GM18951 (cell line): Measurements from ENCODE around the gene EPN3.

ENCODE experiments used
- POLR2A ChIP-seq: IDR thresholded peaks from 4 replicates; pipeline ENCODE4 v1.6.1; 2011; ENCODE audit warnings: mild to moderate bottlenecking; ENCODE audit not compliant: insufficient read length, insufficient read depth; ENCODE audit errors: extremely low read depth
- in situ Hi-C: fragments of 300-500 bp; cut with MboI; formaldehyde crosslinking; loops from one replicate; pipeline ENCODE4 v1.12.0; 2022; ENCODE audit warnings: low sequenced_read_pairs, mixed read lengths, inconsistent platforms; ENCODE audit not compliant: unreplicated experiment

Gene EPN3

GRCh38 chr17:50577451-50577954 is 45.0 kb downstream of the EPN3 start:
- in situ Hi-C loops, result no loop called here
- TF ChIP-seq POLR2A, result no peak

DNA sequence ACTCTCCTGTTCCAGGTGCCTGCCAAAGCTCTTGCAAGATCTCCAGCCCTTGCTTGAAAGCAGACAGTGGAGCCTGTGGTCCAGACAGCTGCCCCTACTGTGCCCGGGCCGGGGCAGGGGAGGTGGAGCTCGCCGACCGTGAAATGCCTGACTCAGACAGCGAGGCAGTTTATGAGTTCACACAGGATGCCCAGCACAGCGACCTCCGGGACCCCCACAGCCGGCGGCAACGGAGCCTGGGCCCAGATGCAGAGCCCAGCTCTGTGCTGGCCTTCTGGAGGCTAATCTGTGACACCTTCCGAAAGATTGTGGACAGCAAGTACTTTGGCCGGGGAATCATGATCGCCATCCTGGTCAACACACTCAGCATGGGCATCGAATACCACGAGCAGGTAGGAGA is 45.6 kb downstream of the EPN3 start:
- no peak for TF ChIP-seq POLR2A

DNA sequence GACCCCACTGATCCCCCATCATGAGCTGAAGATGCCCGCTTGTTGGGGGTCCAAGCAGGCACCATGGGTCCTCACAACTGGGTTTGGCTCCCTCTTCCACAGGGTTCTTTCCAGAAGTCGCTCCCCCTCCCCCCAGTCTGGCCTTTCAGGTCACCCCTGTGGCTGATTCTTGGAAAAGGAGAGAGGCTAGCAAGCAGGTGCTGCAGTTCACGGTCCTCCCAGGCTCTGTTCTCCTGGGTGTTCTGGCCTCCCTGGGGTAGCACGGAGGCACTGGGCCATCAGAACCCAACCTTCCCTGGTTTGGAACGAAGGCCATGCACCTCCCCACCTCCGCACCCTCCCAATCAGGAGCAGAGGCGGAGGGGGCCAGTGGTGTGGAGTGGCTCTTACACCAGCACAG is 46.9 kb downstream of the EPN3 start:
- TF ChIP-seq POLR2A, result no peak
- in situ Hi-C loops, result no loop called here

More for the DNA sequence above, 45.6 kb downstream of the EPN3 start:
- in situ Hi-C loops, result no loop called here

GRCh38 chr17:50580646-50581045 is 48.1 kb downstream of the EPN3 start:
- in situ Hi-C loops, result no loop called here
- TF ChIP-seq POLR2A, result no peak

DNA sequence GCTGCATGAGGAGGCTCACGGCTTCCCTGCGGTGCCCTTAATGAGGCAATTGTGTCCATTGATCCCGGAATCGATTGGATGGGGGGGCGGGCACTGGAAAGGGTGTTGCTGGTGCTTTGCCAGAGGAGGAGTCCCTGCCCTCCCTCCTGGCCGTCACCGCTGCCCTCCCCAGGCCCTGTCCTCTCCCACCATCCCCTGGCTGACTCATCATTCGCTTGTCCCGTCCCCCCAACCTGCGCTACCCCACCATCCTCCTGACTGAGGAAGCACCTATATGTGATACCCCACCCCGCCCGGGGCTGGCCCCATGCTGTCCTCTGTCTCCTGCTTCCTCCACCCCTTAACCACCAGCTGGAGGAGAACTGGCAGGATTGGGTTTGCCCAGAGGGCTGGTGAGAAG is 48.8 kb downstream of the EPN3 start:
- TF ChIP-seq POLR2A, result no peak
- in situ Hi-C loops, result no loop called here

GRCh38 chr17:50582741-50583140 is 50.2 kb downstream of the EPN3 start:
- no peak for TF ChIP-seq POLR2A
- in situ Hi-C loops, result no loop called here

DNA sequence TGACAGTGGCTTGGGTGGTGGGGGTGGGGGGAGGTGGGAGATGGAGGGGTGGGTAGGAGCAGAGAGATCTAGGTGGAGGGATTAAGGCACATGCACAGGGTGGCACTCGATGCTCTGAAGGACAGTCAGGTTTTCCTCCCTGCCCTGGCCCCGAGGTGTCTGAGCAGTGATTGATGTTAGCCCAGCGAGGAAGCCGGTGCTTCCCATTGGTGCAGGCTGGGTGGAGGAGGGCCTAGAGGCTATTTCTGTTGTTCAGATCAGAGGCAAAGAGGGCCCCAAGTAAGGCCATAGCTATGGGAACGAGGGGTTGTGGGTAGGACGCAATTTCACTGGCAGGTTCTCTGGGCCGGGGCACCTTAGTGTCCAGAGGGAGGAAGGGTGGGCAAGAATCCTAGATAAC is 51.1 kb downstream of the EPN3 start:
- in situ Hi-C loops, result no loop called here
- TF ChIP-seq POLR2A, result no peak

- in situ Hi-C loops, result no loop called here
- no peak for TF ChIP-seq POLR2A
Observed at GRCh38 chr17:50584116-50584515, 51.6 kb downstream of the EPN3 start.

- in situ Hi-C loops, result no loop called here
- TF ChIP-seq POLR2A, result no peak
Observed at GRCh38 chr17:50584749-50585148, 52.2 kb downstream of the EPN3 start.

- no peak for TF ChIP-seq POLR2A
- in situ Hi-C loops, result no loop called here
Observed at GRCh38 chr17:50585346-50585745, 52.8 kb downstream of the EPN3 start.

DNA sequence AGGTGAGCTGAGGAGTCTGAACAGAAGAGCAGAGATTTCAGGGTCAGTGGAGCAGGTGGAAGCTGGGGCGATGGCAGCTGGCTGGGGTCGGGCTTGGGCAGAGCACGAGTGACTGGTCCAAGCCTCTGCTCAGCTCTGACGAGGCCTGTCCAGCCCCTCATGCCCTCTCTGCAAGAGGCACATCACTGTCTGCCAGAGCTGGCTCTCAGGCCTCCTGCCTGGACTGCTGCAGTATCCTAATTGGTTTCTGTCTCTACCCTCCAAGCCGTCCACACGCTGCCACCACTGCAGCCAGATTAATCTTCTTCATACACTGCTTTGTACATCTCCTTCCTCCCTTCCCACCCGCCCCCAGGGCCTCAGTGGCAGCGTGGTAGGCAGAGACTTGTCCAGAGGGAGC is 53.4 kb downstream of the EPN3 start:
- TF ChIP-seq POLR2A, result no peak
- in situ Hi-C loops, result no loop called here

- in situ Hi-C loops, result no loop called here
- no peak for TF ChIP-seq POLR2A
Observed at GRCh38 chr17:50586421-50587247, 54.1 kb downstream of the EPN3 start.

DNA sequence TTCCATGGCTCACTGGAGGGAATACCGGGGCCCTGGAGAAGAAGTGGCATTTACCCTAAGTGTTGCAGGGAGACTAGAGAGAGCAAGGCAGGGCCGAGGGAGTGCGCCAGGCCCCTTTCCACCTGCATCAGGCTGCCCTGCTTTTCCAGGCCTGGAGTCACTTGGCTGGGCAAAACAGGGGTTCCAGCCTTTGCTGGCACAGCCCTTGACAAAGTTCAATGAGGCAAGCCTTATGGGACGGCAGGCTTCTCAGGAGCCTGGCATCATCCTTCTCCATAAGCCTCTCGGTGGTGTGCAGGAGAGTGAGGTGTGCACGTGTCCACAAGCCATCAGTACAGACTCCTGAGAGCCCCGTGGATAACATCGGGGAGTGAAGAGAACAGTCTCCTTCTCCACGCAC is 55.0 kb downstream of the EPN3 start:
- no peak for TF ChIP-seq POLR2A
- in situ Hi-C loops, result no loop called here

DNA sequence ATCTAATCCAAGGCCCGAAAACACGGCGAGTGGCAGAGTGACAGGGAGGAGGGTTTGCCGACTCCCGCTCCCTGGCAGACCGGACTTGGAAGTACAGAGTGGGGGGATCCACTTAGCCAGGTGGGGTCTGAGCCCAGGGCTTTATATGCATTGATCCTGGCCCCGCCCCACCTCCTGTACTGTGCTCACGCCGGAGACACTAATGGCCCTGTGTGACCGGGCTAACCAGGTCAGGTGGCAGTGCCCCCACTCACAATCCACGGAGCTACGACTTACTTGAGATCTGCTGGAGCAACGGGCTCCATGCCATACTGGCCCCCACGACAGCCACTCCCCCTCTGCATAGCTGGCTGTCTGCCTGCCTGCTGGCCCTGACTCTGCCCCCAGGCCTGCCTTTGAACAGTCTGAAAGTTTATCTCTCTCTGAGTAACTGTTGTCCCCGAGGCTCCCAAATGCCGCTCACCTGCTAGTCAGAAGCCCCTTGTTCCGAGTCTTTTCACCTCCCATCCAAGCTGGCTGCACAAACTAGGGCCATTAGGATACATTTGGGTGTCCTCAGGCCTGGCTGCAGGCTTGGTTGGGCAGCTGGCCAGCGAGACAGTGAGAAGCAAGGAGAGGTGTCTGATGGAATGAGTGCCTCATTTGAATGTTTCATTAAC is 56.0 kb downstream of the EPN3 start:
- in situ Hi-C loops, result no loop called here
- TF ChIP-seq POLR2A, result no peak
